Measurements from ENCODE around the gene BHLHE23.

DNA sequence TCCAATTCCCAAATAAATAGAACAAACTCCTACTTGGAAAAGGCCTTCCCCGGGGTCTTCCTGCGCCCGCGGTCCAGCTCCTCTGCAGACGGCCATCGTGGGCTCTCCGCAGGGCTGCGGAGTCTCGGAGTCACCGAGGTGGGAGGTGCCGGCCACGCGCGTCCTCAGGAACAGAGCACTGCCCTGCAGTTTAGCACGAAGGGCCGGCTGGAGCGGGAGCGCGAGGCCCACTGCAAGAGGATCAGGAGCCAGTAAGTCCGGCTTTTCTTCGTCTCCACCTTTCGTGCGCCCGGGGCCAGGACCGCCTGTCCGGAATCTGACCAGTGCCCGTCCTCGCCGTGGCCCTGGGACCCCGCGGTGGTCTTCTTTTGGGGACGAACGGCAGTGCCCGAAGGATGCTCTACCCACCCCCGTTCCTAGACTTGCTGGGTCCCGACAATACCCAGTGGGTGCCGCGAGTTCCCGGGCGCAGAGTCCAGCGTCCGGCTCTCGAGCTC lies 1.4 kb downstream of the BHLHE23 start:
- TF ChIP-seq, protein P1, sequence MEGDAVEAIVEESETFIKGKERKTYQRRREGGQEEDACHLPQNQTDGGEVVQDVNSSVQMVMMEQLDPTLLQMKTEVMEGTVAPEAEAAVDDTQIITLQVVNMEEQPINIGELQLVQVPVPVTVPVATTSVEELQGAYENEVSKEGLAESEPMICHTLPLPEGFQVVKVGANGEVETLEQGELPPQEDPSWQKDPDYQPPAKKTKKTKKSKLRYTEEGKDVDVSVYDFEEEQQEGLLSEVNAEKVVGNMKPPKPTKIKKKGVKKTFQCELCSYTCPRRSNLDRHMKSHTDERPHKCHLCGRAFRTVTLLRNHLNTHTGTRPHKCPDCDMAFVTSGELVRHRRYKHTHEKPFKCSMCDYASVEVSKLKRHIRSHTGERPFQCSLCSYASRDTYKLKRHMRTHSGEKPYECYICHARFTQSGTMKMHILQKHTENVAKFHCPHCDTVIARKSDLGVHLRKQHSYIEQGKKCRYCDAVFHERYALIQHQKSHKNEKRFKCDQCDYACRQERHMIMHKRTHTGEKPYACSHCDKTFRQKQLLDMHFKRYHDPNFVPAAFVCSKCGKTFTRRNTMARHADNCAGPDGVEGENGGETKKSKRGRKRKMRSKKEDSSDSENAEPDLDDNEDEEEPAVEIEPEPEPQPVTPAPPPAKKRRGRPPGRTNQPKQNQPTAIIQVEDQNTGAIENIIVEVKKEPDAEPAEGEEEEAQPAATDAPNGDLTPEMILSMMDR (conservative IDR thresholded peaks at IDR 0.05) = no peak
- TF ChIP-seq EZH2 (IDR thresholded peaks at IDR 0.05; ENCODE audit: low read depth) = no peak

Data from PC-9 (cell line).